SIG-M5 (cell line): ENCODE measurements around the gene ZNF765.
"Not testable (repeated sequence)": the region's sequence is repeated elsewhere in the genome, so short reads cannot be mapped to it uniquely, and the experiment has no call there.

ENCODE experiments used
- DNase-seq: peaks from one replicate; lab custom pipeline; 2025; lab: John Stamatoyannopoulos, UW

The ZNF765 gene

DNA sequence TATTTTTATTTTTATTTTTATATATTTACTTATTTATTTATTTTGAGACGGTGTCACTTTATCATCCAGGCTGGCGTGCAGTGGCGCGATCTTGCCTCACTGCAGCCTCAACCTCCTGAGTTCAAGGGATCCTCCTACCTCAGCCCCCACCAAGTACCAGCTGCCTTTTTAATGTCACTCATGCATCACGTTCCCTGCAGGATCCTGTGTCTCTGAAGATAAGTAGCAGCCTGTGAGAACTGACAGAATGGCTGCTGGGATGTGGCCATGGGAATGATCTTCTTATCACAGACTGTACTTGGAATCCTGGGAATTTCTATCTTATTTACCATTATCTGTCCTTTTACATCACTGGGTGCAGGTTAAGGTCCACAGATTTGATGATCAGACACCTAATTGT, 27.6 kb downstream of the ZNF765 start:
- no peak for DNase-seq

- not testable (repeated sequence) for DNase-seq
Observed at GRCh38 chr19:53423074-53423473, 28.1 kb downstream of the ZNF765 start.

- DNase-seq: not testable (repeated sequence)
Observed at GRCh38 chr19:53423680-53424079, 28.7 kb downstream of the ZNF765 start.

- DNase-seq: no peak
Observed at GRCh38 chr19:53424968-53425597, 30.1 kb downstream of the ZNF765 start.

GRCh38 chr19:53431399-53432087, 36.6 kb downstream of the ZNF765 start, which contains the start of gene ZNF761:
ZNF761 (plus strand) TSS chr19:53431984; CDS start chr19:53447269, 15,285 bp downstream.
- DNase-seq: no peak

DNA sequence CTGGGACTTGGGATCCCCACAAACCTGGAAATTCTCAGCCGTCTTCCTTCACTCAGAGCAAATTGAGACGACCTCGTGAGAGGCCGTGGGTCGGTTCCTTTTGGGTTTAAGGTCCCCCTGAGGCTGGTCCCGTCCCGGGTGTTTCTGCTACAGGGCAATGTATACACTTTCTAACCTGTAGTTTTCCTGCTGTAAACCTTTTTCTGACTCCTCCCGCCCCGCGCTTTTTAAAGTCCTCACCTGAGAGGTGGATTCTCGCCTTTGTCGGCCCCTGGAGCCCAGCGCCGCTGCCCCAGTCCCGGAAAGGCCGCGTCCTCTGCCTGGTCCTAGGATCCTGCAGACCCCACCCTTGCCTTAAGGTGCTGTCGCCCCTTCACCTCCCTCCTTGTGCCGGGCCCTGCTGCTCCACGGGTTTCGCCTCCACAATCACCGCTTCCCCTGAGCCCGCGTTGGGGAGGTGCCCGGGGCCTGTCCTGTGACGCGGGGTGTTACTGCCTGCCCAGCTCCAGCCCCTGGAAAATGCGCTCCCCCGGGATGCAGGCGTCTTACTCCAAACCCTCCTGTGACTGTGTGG, 37.2 kb downstream of the ZNF765 start:
- DNase-seq: no peak

GRCh38 chr19:53443809-53444208, 48.9 kb downstream of the ZNF765 start:
- not testable (repeated sequence) for DNase-seq

DNA sequence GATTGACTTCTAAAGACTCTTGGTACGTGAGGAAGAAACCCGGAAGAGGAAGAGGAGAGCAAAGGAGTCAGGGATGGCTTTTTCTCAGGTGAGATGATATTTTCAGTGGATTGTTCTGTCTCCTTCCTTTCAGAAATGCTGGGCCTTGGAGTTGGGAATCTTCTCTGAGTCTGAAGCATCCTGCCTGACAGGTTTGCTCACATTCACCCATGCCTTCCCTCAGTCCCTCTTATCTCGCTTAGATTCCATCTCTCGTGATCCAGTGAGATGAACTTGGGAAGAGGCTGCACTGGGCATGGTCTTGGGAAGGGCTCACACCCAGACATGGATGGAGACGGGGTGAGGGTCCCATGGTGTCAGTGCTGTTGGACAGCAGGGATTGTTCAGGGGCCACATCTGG, 52.2 kb downstream of the ZNF765 start:
- not testable (repeated sequence) for DNase-seq

DNA sequence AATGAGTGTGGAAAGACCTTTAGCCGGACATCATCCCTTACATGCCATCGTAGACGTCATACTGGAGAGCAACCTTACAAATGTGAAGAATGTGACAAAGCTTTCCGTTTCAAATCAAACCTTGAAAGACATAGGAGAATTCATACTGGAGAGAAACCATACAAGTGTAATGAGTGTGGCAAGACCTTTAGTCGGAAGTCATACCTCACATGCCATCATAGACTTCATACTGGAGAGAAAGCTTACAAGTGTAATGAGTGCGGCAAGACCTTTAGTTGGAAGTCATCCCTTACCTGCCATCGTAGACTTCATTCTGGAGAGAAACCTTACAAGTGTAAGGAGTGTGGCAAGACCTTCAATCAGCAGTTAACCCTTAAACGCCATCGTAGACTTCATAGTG, 60.9 kb downstream of the ZNF765 start:
- DNase-seq: no peak

- not testable (repeated sequence) for DNase-seq
Observed at GRCh38 chr19:53460131-53460721, 65.3 kb downstream of the ZNF765 start.

- no peak for DNase-seq
Observed at GRCh38 chr19:53461866-53462265, 66.9 kb downstream of the ZNF765 start.

DNA sequence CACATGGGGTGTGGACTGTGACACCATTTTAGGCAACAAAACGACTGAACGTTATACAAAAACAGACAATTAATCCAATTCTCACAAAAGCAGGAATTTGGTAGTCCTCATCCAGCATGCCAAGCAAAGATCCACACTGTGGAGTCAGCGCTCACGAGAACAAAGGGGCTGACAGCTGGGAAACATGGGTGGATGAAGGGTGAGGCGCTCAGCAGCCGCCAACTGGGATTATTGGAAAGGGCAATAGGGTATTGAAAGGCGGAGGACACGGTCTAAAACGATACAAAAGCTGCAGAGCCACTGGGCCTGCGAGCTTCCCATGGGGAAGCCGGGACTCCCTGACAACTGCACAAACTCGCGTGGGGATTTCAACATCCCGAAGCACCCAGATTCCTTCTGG, 67.9 kb downstream of the ZNF765 start:
- DNase-seq: no peak

DNA sequence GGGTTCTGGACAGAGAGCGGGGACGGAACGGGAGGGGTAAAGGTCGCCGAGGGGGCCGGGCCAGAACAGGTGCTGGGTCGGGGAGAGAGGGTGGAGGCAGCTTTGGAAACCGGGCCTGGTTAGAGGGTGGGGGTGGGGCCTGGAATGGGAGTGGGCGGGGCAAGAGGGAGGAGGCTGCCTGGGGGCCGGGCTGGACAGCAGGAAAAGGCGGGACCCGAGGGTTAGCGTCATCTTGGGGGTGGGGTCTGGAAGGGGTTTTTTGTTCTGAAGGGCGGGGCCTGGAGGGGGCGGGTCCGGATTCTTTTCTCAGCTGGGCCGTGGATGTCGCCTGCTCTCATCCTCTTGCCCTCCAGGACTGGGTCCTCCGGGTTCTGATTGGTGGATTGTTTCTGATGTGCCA, 68.3 kb downstream of the ZNF765 start:
- DNase-seq: no peak

GRCh38 chr19:53466726-53467484, 72.0 kb downstream of the ZNF765 start:
- no peak for DNase-seq

- no peak for DNase-seq
Observed at GRCh38 chr19:53467485-53468262, 72.7 kb downstream of the ZNF765 start, which contains the start of gene ZNF813. ZNF813 (plus strand) TSS chr19:53467733; CDS start chr19:53483823, 16,090 bp downstream.

DNA sequence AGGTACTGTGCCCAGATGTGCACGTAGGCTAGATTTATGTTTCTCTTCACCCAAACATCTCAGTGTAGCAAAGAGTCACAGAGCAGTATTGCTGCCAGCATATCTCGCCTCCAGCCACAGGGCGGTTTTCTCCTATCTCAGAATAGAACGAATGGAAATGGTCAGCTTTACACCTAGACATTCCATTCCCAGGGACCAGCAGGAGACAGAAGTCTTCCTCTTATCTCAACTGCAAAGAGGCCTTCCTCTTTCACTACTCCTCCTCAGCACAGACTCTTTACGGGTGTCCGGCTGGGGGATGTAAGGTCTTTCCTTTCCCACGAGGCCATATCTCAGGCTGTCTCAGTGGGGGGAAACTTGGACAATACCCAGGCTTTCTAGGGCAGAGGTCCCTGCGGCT, 73.7 kb downstream of the ZNF765 start:
- DNase-seq: not testable (repeated sequence)

- no peak for DNase-seq
Observed at GRCh38 chr19:53471916-53472315, 77.0 kb downstream of the ZNF765 start.

DNA sequence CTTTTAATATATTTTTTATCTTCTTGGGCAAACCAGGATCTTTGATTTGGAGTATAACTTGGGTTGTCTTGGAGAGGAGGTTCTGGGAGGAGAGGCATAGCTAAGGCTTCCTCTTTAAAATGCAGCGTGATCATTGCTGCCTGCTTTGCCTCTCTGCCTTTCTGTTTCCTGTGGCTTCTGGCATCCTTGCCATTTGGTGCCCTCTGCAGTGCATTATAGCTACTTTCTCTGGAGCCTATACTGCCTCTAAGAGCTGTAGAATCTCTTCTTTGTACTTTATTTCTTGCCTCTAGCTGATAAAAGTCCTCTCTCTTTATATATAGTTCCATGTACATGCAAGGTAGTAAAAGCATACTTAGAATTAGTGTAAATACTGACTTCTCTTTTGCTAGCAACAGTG, 79.9 kb downstream of the ZNF765 start:
- not testable (repeated sequence) for DNase-seq

DNA sequence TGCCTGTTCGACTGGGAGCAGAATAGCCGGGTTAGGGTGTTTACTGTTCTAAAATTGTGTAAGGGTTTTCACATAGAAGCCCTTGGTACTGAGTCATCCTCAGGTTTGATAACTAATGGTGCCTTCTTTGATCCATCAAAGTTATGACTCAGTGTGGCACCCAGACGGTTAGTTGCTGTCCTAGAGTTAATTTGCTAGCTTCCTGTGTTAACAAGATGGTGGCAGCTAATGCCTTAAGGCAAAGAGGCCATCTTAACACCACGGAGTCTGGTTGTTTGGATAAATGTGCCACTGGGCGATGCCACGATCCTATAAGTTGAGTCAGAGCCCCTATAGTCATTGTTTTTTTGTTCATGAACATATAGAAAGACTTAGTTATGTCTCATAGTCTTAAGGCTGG, 80.5 kb downstream of the ZNF765 start:
- DNase-seq: not testable (repeated sequence)
